WTC11 (cell line): ENCODE measurements around the gene MLXIPL. TPM values are rescaled to one million over a fixed set of nuclear protein-coding genes. Genes with fewer than 3 reads are reported as not detected.
A peak's percentile ranks its signal among the peaks of the same experiment; 100 is the strongest.

Source experiments
- ATAC-seq: fragments of 200-7000 bp; cut with Tn5 transposase; 2 replicates; pipeline ENCODE4 v1.10.0; 2021; ENCODE audit warnings: mild to moderate bottlenecking, moderate library complexity
- CTCF ChIA-PET: fragments of 300-600 bp; sonication (Branson Sonifier 250); formaldehyde crosslinking; loops from one replicate; lab custom pipeline; 2021; ENCODE audit warnings: antibody characterized with exemption; lab: Charles Lee
- POLR2A ChIA-PET: fragments of 350-600 bp; sonication (Branson Sonifier 250); formaldehyde crosslinking; loops from one replicate; lab custom pipeline; 2021; ENCODE audit warnings: antibody characterized with exemption; lab: Charles Lee
- DNase-seq: peaks from one replicate; pipeline ENCODE4 v3.0.0; 2021; ENCODE audit warnings: low spot score
- H3K27ac Mint-ChIP-seq: 2 replicates; pipeline ENCODE4 v1.8.0; 2021; ENCODE audit warnings: mixed read lengths
- H3K27me3 Mint-ChIP-seq: 2 replicates; pipeline ENCODE4 v1.8.0; 2021; ENCODE audit warnings: low read depth, mild to moderate bottlenecking, moderate library complexity, mixed read lengths
- H3K36me3 Mint-ChIP-seq: 2 replicates; pipeline ENCODE4 v1.8.0; 2021; ENCODE audit warnings: mixed read lengths
- H3K4me1 Mint-ChIP-seq: 2 replicates; pipeline ENCODE4 v1.8.0; 2022; ENCODE audit warnings: mixed read lengths
- H3K4me3 Mint-ChIP-seq: 2 replicates; pipeline ENCODE4 v1.8.0; 2021; ENCODE audit warnings: mild to moderate bottlenecking, moderate library complexity, mixed read lengths
- H3K9me3 Mint-ChIP-seq: 2 replicates; pipeline ENCODE4 v1.8.0; 2021; ENCODE audit warnings: mixed read lengths
- ATF1 ChIP-seq: sonication (generic); formaldehyde crosslinking; IDR thresholded peaks from 2 replicates; pipeline ENCODE4 v1.8.1; 2023; ENCODE audit warnings: mild to moderate bottlenecking, moderate library complexity, missing genetic modification reagents
- CTCF ChIP-seq: fragments of 200-600 bp; IDR thresholded peaks from 2 replicates; pipeline ENCODE4 v1.8.0; 2022; ENCODE audit warnings: antibody characterized with exemption
- E2F5 ChIP-seq: sonication (generic); formaldehyde crosslinking; IDR thresholded peaks from 2 replicates; pipeline ENCODE4 v1.8.1; 2022; ENCODE audit warnings: mild to moderate bottlenecking, moderate library complexity, missing genetic modification reagents
- ERG ChIP-seq: fragments of 250-450 bp; sonication (Bioruptor Pico); IDR thresholded peaks from 2 replicates; pipeline ENCODE4 v1.8.0; 2021; ENCODE audit warnings: mild to moderate bottlenecking
- FOXJ3 ChIP-seq: sonication (generic); formaldehyde crosslinking; IDR thresholded peaks from 2 replicates; pipeline ENCODE4 v1.9.0; 2021; ENCODE audit warnings: missing genetic modification reagents, mild to moderate bottlenecking, borderline replicate concordance
- FOXP1 ChIP-seq: sonication (generic); formaldehyde crosslinking; IDR thresholded peaks from 2 replicates; pipeline ENCODE4 v1.8.0; 2022; ENCODE audit warnings: missing genetic modification reagents, mild to moderate bottlenecking, moderate library complexity, borderline replicate concordance
- GABPB1 ChIP-seq: sonication (generic); formaldehyde crosslinking; IDR thresholded peaks from 2 replicates; pipeline ENCODE4 v1.8.1; 2023; ENCODE audit warnings: mild to moderate bottlenecking, missing genetic modification reagents
- GRHL2 ChIP-seq: fragments of 250-450 bp; sonication (Bioruptor Pico); IDR thresholded peaks from 2 replicates; pipeline ENCODE4 v1.8.0; 2022; ENCODE audit warnings: mild to moderate bottlenecking, moderate library complexity; ENCODE audit not compliant: insufficient replicate concordance, severe bottlenecking
- IRF1 ChIP-seq: sonication (generic); formaldehyde crosslinking; IDR thresholded peaks from 2 replicates; pipeline ENCODE4 v1.8.0; 2023; ENCODE audit warnings: missing genetic modification reagents
- MAX ChIP-seq: sonication (generic); formaldehyde crosslinking; IDR thresholded peaks from 2 replicates; pipeline ENCODE4 v1.8.0; 2022; ENCODE audit warnings: mild to moderate bottlenecking, missing genetic modification reagents
- MLX ChIP-seq: sonication (generic); formaldehyde crosslinking; IDR thresholded peaks from 2 replicates; pipeline ENCODE4 v1.8.1; 2023; ENCODE audit warnings: mild to moderate bottlenecking, missing genetic modification reagents, moderate library complexity
- MXD4 ChIP-seq: fragments of 250-450 bp; sonication (Bioruptor Pico); IDR thresholded peaks from 2 replicates; pipeline ENCODE4 v1.8.0; 2021; ENCODE audit warnings: mild to moderate bottlenecking, moderate library complexity, borderline replicate concordance
- NFYB ChIP-seq: sonication (generic); formaldehyde crosslinking; conservative IDR thresholded peaks from 2 replicates; pipeline ENCODE4 v1.8.0; 2022; ENCODE audit warnings: low read depth, missing genetic modification reagents
- SP1 ChIP-seq: sonication (generic); formaldehyde crosslinking; conservative IDR thresholded peaks from 2 replicates; pipeline ENCODE4 v1.8.1; 2022; ENCODE audit warnings: missing genetic modification reagents
- TEAD1 ChIP-seq: sonication (generic); formaldehyde crosslinking; IDR thresholded peaks from 2 replicates; pipeline ENCODE4 v1.8.0; 2022; ENCODE audit warnings: mild to moderate bottlenecking, missing genetic modification reagents
- USF1 ChIP-seq: sonication (generic); formaldehyde crosslinking; IDR thresholded peaks from 2 replicates; pipeline ENCODE4 v1.8.0; 2022; ENCODE audit warnings: mild to moderate bottlenecking, missing genetic modification reagents
- USF2 ChIP-seq: sonication (generic); formaldehyde crosslinking; IDR thresholded peaks from 2 replicates; pipeline ENCODE4 v1.8.1; 2023; ENCODE audit warnings: mild to moderate bottlenecking, missing genetic modification reagents, moderate library complexity
- ZBTB21 ChIP-seq: sonication (generic); formaldehyde crosslinking; IDR thresholded peaks from 2 replicates; pipeline ENCODE4 v1.8.1; 2023; ENCODE audit warnings: mild to moderate bottlenecking, missing genetic modification reagents, borderline replicate concordance
- ZNF121 ChIP-seq: sonication (generic); formaldehyde crosslinking; IDR thresholded peaks from 2 replicates; pipeline ENCODE4 v1.8.0; 2023; ENCODE audit warnings: missing genetic modification reagents
- ZNF263 ChIP-seq: sonication (generic); formaldehyde crosslinking; IDR thresholded peaks from 2 replicates; pipeline ENCODE4 v1.8.1; 2022; ENCODE audit warnings: low read depth, mild to moderate bottlenecking, moderate library complexity, missing genetic modification reagents
- ZNF396 ChIP-seq: fragments of 250-450 bp; sonication (Bioruptor Pico); IDR thresholded peaks from 2 replicates; pipeline ENCODE4 v1.8.0; 2021; ENCODE audit warnings: mild to moderate bottlenecking, moderate library complexity, borderline replicate concordance
- ZNF423 ChIP-seq: fragments of 250-450 bp; sonication (Bioruptor Pico); IDR thresholded peaks from 2 replicates; pipeline ENCODE4 v2.1.2; 2022; ENCODE audit warnings: mild to moderate bottlenecking, moderate library complexity
- ZSCAN18 ChIP-seq: fragments of 250-450 bp; sonication (Bioruptor Pico); IDR thresholded peaks from 2 replicates; pipeline ENCODE4 v2.1.2; 2022; ENCODE audit warnings: mild to moderate bottlenecking, moderate library complexity
- total RNA-seq: library from RNA; stranded (reverse); gene quantifications from 3 replicates; pipeline ENCODE4 v1.2.3, GENCODE V29; 2021

The MLXIPL gene
- total RNA-seq, 1 experiment from 2014 or later: 20.4 TPM

GRCh38 chr7:73622909-73623797, 1.2 kb downstream of the MLXIPL start:
- Mint-ChIP-seq H3K9me3 (no peaks in the 10 kb centered on the region), H3K4me1 (peaks cover 11% of the 10 kb centered on the region), H3K4me3 (peak overlapping the region; percentile 83), H3K27me3 (peaks cover 28% of the 10 kb centered on the region), H3K36me3 (no peaks in the 10 kb centered on the region)
- DNase-seq: peak; percentile 88
- CTCF ChIA-PET: interaction anchor here (0.6 to 2.9 kb wide), 13 partner anchors 11 to 111 kb away, joined by 3 to 28 read pairs (median 5); partner anchors contain the start of genes BAZ1B, STX1A and VPS37D
- peak; percentile 74 for ATAC-seq
- POLR2A ChIA-PET: interaction anchor here (0.5 to 1.0 kb wide), 5 partner anchors 21 to 204 kb away, joined by 3 to 7 read pairs (median 3); partner anchors contain the start of gene ABHD11
- TF ChIP-seq FOXP1 (CRISPR knock-in tag) (peak; percentile 27; the same call in 1 of the 2 replicates), USF1 (peak; percentile 60; the same call in 1 of the 2 replicates), GABPB1 (peak; percentile 82), ZNF263 (CRISPR knock-in tag) (no peak), MAX (CRISPR knock-in tag) (peak; percentile 63), ZBTB21 (CRISPR knock-in tag) (no peak), E2F5 (CRISPR knock-in tag) (0 out of 2 replicates have a peak, but pooled peaks have one; percentile 37), TEAD1 (CRISPR knock-in tag) (peak; percentile 50; the same call in 1 of the 2 replicates), NFYB (0 out of 2 replicates have a peak, but pooled peaks have one; percentile 27), ZNF396 (CRISPR knock-in tag) (no peak), ZNF121 (CRISPR knock-in tag) (peak; percentile 66), SP1 (CRISPR knock-in tag) (peak; percentile 61; the same call in 1 of the 2 replicates), USF2 (0 out of 2 replicates have a peak, but pooled peaks have one; percentile 41)
- TF ChIP-seq, all 79 proteins: peak for 10
- no peak overlapping the region for H3K27ac Mint-ChIP-seq

GRCh38 chr7:73622527-73622908, 1.8 kb downstream of the MLXIPL start:
- Mint-ChIP-seq H3K4me1 (peaks cover 11% of the 10 kb centered on the region), H3K4me3 (peak overlapping the region; percentile 83), H3K9me3 (no peaks in the 10 kb centered on the region), H3K27me3 (peaks cover 22% of the 10 kb centered on the region), H3K27ac (no peak overlapping the region), H3K36me3 (no peaks in the 10 kb centered on the region)
- DNase-seq (no peak), ATAC-seq (no peak)
- ChIA-PET CTCF (interaction anchor here (0.6 to 2.9 kb wide), 13 partner anchors 10 to 112 kb away, joined by 3 to 28 read pairs (median 5); partner anchors contain the start of genes BAZ1B, STX1A and VPS37D), POLR2A (interaction anchor here (0.5 to 1.0 kb wide), 4 partner anchors 21 to 116 kb away, joined by 3 to 7 read pairs (median 6); partner anchors contain the start of gene ABHD11)
- no peak for TF ChIP-seq MXD4 (CRISPR knock-in tag)
- no peak for TF ChIP-seq MLX
- no peak for TF ChIP-seq USF2
- no peak for TF ChIP-seq ZNF263 (CRISPR knock-in tag)
- TF ChIP-seq ATF1: no peak
- no peak for TF ChIP-seq ZNF423
- TF ChIP-seq FOXJ3 (CRISPR knock-in tag): no peak
- TF ChIP-seq GRHL2 (CRISPR knock-in tag): no peak
- no peak for TF ChIP-seq IRF1 (CRISPR knock-in tag)
- TF ChIP-seq CTCF: no peak
- TF ChIP-seq ZSCAN18 (CRISPR knock-in tag): no peak
- no peak for TF ChIP-seq ERG (CRISPR knock-in tag)
